H1 (cell line): ENCODE data around the gene FRMD4B. TPM values are rescaled to one million over a fixed set of nuclear protein-coding genes. Genes with fewer than 3 reads are reported as not detected.

Experiments
- CTCF ChIA-PET: fragments of 300-600 bp; sonication (Branson Sonifier 250); formaldehyde crosslinking; loops from one replicate; lab custom pipeline; 2021; ENCODE audit not compliant: partially characterized antibody; lab: Charles Lee
- POLR2A ChIA-PET: fragments of 300-600 bp; sonication (Branson Sonifier 250); formaldehyde crosslinking; loops from one replicate; lab custom pipeline; 2021; ENCODE audit warnings: inconsistent platforms; ENCODE audit not compliant: partially characterized antibody; lab: Charles Lee
- DNase-seq, 2 experiments: peaks; one replicate each; pipeline versions ENCODE4 v3.0.0 to v3.0.0-alpha.2; 2010 to 2022; ENCODE audit warnings: low spot score in 2 of 2, low read depth in 1 of 2, mixed read lengths in 1 of 2
- FAIRE-seq: peaks from 2 replicates; lab custom pipeline; 2011; peaks lifted over from hg19 to GRCh38; lab: Jason Lieb, UNC
- H2AFZ ChIP-seq: 2 replicates; pipeline ENCODE4 v1.8.1; 2012; ENCODE audit warnings: low read length, inconsistent platforms
- H2AK5ac ChIP-seq: 2 replicates; pipeline ENCODE4 v1.6.1; 2013; ENCODE audit warnings: low read depth, low read length
- H2BK120ac ChIP-seq: replicated peaks from 2 replicates; pipeline ENCODE3; 2013; ENCODE audit warnings: low read depth, low read length, inconsistent platforms
- H2BK12ac ChIP-seq: 2 replicates; pipeline ENCODE4 v1.6.1; 2013; ENCODE audit warnings: low read depth, low read length
- H2BK15ac ChIP-seq: 2 replicates; pipeline ENCODE4 v1.6.1; 2013; ENCODE audit warnings: low read length
- H2BK20ac ChIP-seq: 2 replicates; pipeline ENCODE4 v1.6.1; 2013; ENCODE audit warnings: low read length
- H2BK5ac ChIP-seq: 2 replicates; pipeline ENCODE4 v1.6.1; 2013; ENCODE audit warnings: low read depth, low read length
- H3K14ac ChIP-seq: 2 replicates; pipeline ENCODE4 v1.6.1; 2013; ENCODE audit warnings: inconsistent platforms; ENCODE audit not compliant: insufficient read length
- H3K18ac ChIP-seq: 2 replicates; pipeline ENCODE4 v1.6.1; 2013; ENCODE audit warnings: low read length; ENCODE audit errors: extremely low read depth
- H3K23ac ChIP-seq: 2 replicates; pipeline ENCODE4 v1.6.1; 2013; ENCODE audit warnings: inconsistent platforms; ENCODE audit not compliant: insufficient read length
- H3K23me2 ChIP-seq: 2 replicates; pipeline ENCODE4 v1.6.1; 2013; ENCODE audit warnings: low read depth, low read length
- H3K27ac ChIP-seq: 2 replicates; pipeline ENCODE4 v1.6.1; 2011; ENCODE audit warnings: low read depth, low read length, inconsistent platforms
- H3K27me3 ChIP-seq, 4 experiments: replicated peaks in 1 of 4; 1 replicate in 1 of 4; 2 replicates in 3 of 4; pipeline versions ENCODE4 v1.6.1 to v1.8.1; 2011 to 2013; ENCODE audit warnings: low read length in 3 of 4, mild to moderate bottlenecking in 3 of 4, inconsistent platforms in 2 of 4, mixed read lengths in 2 of 4, moderate library complexity in 1 of 4; ENCODE audit not compliant: control insufficient read depth in 3 of 4, insufficient read depth in 3 of 4; ENCODE audit errors: extremely low read depth in 1 of 4
- H3K36me3 ChIP-seq, 4 experiments: 2 replicates each; pipeline versions ENCODE4 v1.6.1 to v1.8.1; 2011 to 2013; ENCODE audit warnings: mild to moderate bottlenecking in 4 of 4, low read length in 3 of 4, moderate library complexity in 2 of 4, control low read depth in 1 of 4, inconsistent platforms in 1 of 4; ENCODE audit not compliant: insufficient read depth in 4 of 4, control insufficient read depth in 2 of 4
- H3K4ac ChIP-seq: replicated peaks from 2 replicates; pipeline ENCODE3; 2013; ENCODE audit warnings: low read length, low read depth, mixed read lengths, inconsistent platforms; ENCODE audit not compliant: insufficient read length
- H3K4me1 ChIP-seq, 4 experiments: replicated peaks in 1 of 4; 1 replicate in 1 of 4; 2 replicates in 3 of 4; pipeline versions ENCODE4 v1.6.1 to v1.8.1; 2011 to 2013; ENCODE audit warnings: low read length in 3 of 4, inconsistent platforms in 2 of 4, mixed read lengths in 1 of 4; ENCODE audit not compliant: insufficient read depth in 4 of 4, control insufficient read depth in 3 of 4
- H3K4me2 ChIP-seq, 2 experiments: 2 replicates each; pipeline versions ENCODE4 v1.6.1 to v1.8.1; 2011 to 2013; ENCODE audit warnings: low read depth in 2 of 2, low read length in 2 of 2, control low read depth in 1 of 2, inconsistent platforms in 1 of 2, mild to moderate bottlenecking in 1 of 2; ENCODE audit not compliant: insufficient read depth in 1 of 2
- H3K4me3 ChIP-seq, 4 experiments: fragments of 200-600, 300-600 bp in 1 of 4; sonication (generic), shearing (Covaris generic), sonication (Bioruptor Twin) in 1 of 4; 2 replicates each; pipeline versions ENCODE4 v1.5.1 to v1.8.1; 2011 to 2016; ENCODE audit warnings: low read length in 4 of 4, low read depth in 3 of 4, control low read depth in 2 of 4, inconsistent platforms in 2 of 4, mild to moderate bottlenecking in 2 of 4, mixed read lengths in 1 of 4, moderate library complexity in 1 of 4; ENCODE audit not compliant: insufficient read depth in 2 of 4; ENCODE audit errors: extremely low read depth in 1 of 4
- H3K56ac ChIP-seq: replicated peaks from 2 replicates; pipeline ENCODE3; 2013; ENCODE audit warnings: low read depth, mild to moderate bottlenecking, mixed read lengths, low read length, inconsistent platforms; ENCODE audit not compliant: insufficient read length
- H3K79me1 ChIP-seq: 2 replicates; pipeline ENCODE4 v1.6.1; 2013; ENCODE audit warnings: low read depth, low read length, control low read depth
- H3K79me2 ChIP-seq, 2 experiments: 2 replicates each; pipeline versions ENCODE4 v1.6.1 to v1.8.1; 2012 to 2013; ENCODE audit warnings: low read length in 2 of 2, mild to moderate bottlenecking in 2 of 2, inconsistent platforms in 1 of 2; ENCODE audit not compliant: insufficient read depth in 2 of 2, control insufficient read depth in 1 of 2
- H3K9ac ChIP-seq, 4 experiments: replicated peaks in 1 of 4; 1 replicate in 1 of 4; 2 replicates in 3 of 4; pipeline versions ENCODE4 v1.6.1 to v1.8.1; 2011 to 2013; ENCODE audit warnings: low read depth in 3 of 4, low read length in 3 of 4, control low read depth in 2 of 4, mild to moderate bottlenecking in 2 of 4, moderate library complexity in 2 of 4, inconsistent platforms in 1 of 4; ENCODE audit errors: extremely low read depth in 1 of 4
- H3K9me3 ChIP-seq, 2 experiments: 2 replicates each; pipeline versions ENCODE4 v1.6.1 to v1.8.1; 2012 to 2013; ENCODE audit warnings: mild to moderate bottlenecking in 2 of 2, moderate library complexity in 2 of 2, control low read depth in 1 of 2, inconsistent platforms in 1 of 2, low read depth in 1 of 2, low read length in 1 of 2, mixed read lengths in 1 of 2; ENCODE audit not compliant: insufficient read depth in 2 of 2
- H4K20me1 ChIP-seq, 2 experiments: replicated peaks in 1 of 2; 2 replicates each; pipeline versions ENCODE3 to v1.8.1; 2011 to 2013; ENCODE audit warnings: inconsistent platforms in 2 of 2, low read length in 2 of 2, mild to moderate bottlenecking in 1 of 2; ENCODE audit not compliant: insufficient read depth in 2 of 2, control insufficient read depth in 1 of 2
- H4K5ac ChIP-seq: 2 replicates; pipeline ENCODE4 v1.6.1; 2013; ENCODE audit warnings: low read length, low read depth, mixed read lengths, inconsistent platforms; ENCODE audit not compliant: insufficient read length
- H4K8ac ChIP-seq: 2 replicates; pipeline ENCODE4 v1.8.0; 2013; ENCODE audit warnings: mild to moderate bottlenecking, moderate library complexity, low read length, inconsistent platforms; ENCODE audit not compliant: insufficient read depth; ENCODE audit errors: extremely low read depth
- H4K91ac ChIP-seq: replicated peaks from 2 replicates; pipeline ENCODE3; 2013; ENCODE audit warnings: low read length, mixed read lengths, inconsistent platforms; ENCODE audit not compliant: insufficient read length
- BCL11A ChIP-seq, 2 experiments: IDR thresholded peaks; one replicate each; pipeline ENCODE4 v1.6.1; 2011; ENCODE audit warnings: low read depth in 2 of 2, low read length in 2 of 2, mild to moderate bottlenecking in 2 of 2
- HDAC6 ChIP-seq: IDR thresholded peaks from one replicate; pipeline ENCODE4 v1.7.1; 2012; ENCODE audit warnings: low read depth, mild to moderate bottlenecking, inconsistent platforms, low read length, moderate library complexity
- JUND ChIP-seq: IDR thresholded peaks from 2 replicates; pipeline ENCODE4 v1.6.1; 2011; ENCODE audit warnings: mild to moderate bottlenecking, improper control_type of control experiment, low read length
- KDM1A ChIP-seq: fragments of 200-600, 300-600 bp; sonication (generic); IDR thresholded peaks from 2 replicates; pipeline ENCODE4 v1.7.1; 2016; ENCODE audit warnings: mild to moderate bottlenecking, low read length, borderline replicate concordance
- KDM5A ChIP-seq: fragments of 200-600 bp; IDR thresholded peaks from 2 replicates; pipeline ENCODE4 v1.7.1; 2012; ENCODE audit warnings: mild to moderate bottlenecking, low read length, inconsistent platforms, mixed read lengths
- PHF8 ChIP-seq: fragments of 200-600 bp; sonication (generic); conservative IDR thresholded peaks from 2 replicates; pipeline ENCODE4 v1.7.1; 2012; ENCODE audit warnings: low read depth, mild to moderate bottlenecking, inconsistent platforms, low read length, moderate library complexity
- RNF2 ChIP-seq: fragments of 200-900, 300-1000 bp; sonication (generic); IDR thresholded peaks from 2 replicates; pipeline ENCODE4 v1.7.1; 2016; ENCODE audit warnings: borderline replicate concordance, low read depth, mild to moderate bottlenecking, antibody characterized with exemption, low read length; ENCODE audit not compliant: poor library complexity, severe bottlenecking; ENCODE audit errors: missing control alignments
- SAP30 ChIP-seq: fragments of 300-600 bp; sonication (generic); IDR thresholded peaks from 2 replicates; pipeline ENCODE4 v1.7.1; 2012; ENCODE audit warnings: low read length, moderate library complexity, mild to moderate bottlenecking, inconsistent platforms; ENCODE audit not compliant: insufficient read depth, insufficient replicate concordance
- TAF7 ChIP-seq: optimal IDR thresholded peaks from 2 replicates; pipeline ENCODE3; 2011; ENCODE audit warnings: low read depth, mild to moderate bottlenecking, inconsistent platforms, low read length, moderate library complexity, borderline replicate concordance
- WGBS, 2 experiments: shearing (Covaris generic) in 1 of 2; methylation state at CpG; one replicate each; pipeline versions ENCODE4 v1.1.6 to v1.1.7; 2013 to 2015; ENCODE audit warnings: low lambda C conversion rate in 2 of 2, mixed read lengths in 2 of 2, inconsistent platforms in 1 of 2, low coverage in 1 of 2, missing lambda C conversion rate in 1 of 2; ENCODE audit not compliant: insufficient replicate concordance in 2 of 2, insufficient coverage in 1 of 2, insufficient read length in 1 of 2; ENCODE audit errors: extremely low coverage in 1 of 2, missing lambda C conversion rate in 1 of 2; 5-methylcytosine and 5-hydroxymethylcytosine counted together
- polyA plus RNA-seq, 7 experiments: library from polyadenylated mRNA; depleted of rRNA in 3 of 7; stranded (reverse) in 5 of 7; unstranded in 2 of 7; fragments of >200 nt in 5 of 7; fragments of 200-250 nt in 2 of 7; gene quantifications; 1 replicate in 5 of 7; 2 replicates in 1 of 7; 4 replicates in 1 of 7; pipeline versions ENCODE4 v1.2.1 to v1.2.3, GENCODE V29; 2011 to 2013; ENCODE audit warnings: missing spikeins in 2 of 7, mixed read lengths in 2 of 7
- total RNA-seq: library from RNA; stranded (reverse); fragmentation: NEBNext Ultra II Directional; extraction: Animal tissue kit (Norgen Biotek cat#: 25700); gene quantifications from 2 replicates; pipeline ENCODE4 v1.2.1, GENCODE V29; 2021
- TF ChIP-seq, protein P1 (sequence below): IDR thresholded peaks from 2 replicates; pipeline ENCODE4 v1.6.1; 2012; ENCODE audit warnings: inconsistent platforms
- TF ChIP-seq, protein P2 (sequence below): IDR thresholded peaks from 2 replicates; pipeline ENCODE4 v1.6.1; 2012; ENCODE audit warnings: inconsistent platforms

The FRMD4B gene
- total and polyA plus RNA-seq, 2 of the 8 experiments (the other 6 are each of a cell fraction or from before 2014, with no cell fraction given): 2.7 to 7.2 TPM

DNA sequence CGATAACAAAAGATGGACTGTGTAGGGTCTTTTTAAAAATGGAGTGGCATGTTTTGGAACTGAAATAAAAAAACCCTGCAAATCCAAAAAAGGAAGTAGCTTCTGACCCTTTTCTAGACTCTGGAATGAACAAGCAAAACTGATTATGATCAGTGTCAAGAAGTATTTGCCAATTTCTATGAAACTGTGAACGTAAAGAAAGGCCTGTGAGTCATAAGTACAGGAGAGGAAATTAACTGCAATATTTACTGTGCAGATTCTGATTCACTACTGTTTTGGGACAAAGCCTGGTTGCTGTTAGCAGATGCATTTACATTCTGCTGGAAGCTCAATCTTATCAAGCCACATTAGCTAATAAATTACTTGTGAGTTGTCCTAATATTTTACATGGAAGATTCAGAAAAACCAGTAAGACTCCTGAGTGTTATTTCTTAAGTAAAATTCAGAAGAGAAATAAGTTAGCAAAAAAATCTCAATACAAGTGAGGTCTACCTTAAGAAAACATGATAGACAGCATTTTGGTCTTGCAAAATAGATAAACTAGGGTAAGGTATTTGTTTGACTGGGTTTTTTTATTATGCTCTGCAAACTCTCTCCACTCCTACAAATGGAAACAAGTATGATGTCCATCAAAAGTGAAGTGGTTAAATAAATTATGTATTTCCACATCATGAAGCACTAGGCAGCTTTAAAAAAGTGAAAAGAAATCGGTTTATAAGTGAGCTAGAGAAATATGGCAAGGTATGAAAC is 173.3 kb downstream of the FRMD4B start:
- DNase-seq (no peak), FAIRE-seq (no peak)
- TF ChIP-seq, protein P1, sequence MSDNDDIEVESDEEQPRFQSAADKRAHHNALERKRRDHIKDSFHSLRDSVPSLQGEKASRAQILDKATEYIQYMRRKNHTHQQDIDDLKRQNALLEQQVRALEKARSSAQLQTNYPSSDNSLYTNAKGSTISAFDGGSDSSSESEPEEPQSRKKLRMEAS: no peak
- TF ChIP-seq JUND (no peak), BCL11A (IDR thresholded peaks at IDR 0.05; ENCODE audit: low read depth in 2 of 2, low read length in 2 of 2) (no peak), TAF7 (no peak), PHF8 (no peak), KDM5A (no peak), SAP30 (no peak), HDAC6 (no peak), KDM1A (no peak), RNF2 (no peak)
- TF ChIP-seq, protein P2, sequence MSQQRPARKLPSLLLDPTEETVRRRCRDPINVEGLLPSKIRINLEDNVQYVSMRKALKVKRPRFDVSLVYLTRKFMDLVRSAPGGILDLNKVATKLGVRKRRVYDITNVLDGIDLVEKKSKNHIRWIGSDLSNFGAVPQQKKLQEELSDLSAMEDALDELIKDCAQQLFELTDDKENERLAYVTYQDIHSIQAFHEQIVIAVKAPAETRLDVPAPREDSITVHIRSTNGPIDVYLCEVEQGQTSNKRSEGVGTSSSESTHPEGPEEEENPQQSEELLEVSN: no peak
- H3K18ac ChIP-seq: no peak overlapping the region
- no peaks in the 10 kb centered on the region for H3K23me2 ChIP-seq
- H4K5ac ChIP-seq: no peak overlapping the region
- no peaks in the 10 kb centered on the region for H3K9me3 ChIP-seq
- no peak overlapping the region for H3K4me3 ChIP-seq
- H3K23ac ChIP-seq: no peak overlapping the region
- H3K4me1 ChIP-seq: no peaks in the 10 kb centered on the region
- H2BK5ac ChIP-seq: no peak overlapping the region
- no peaks in the 10 kb centered on the region for H3K79me1 ChIP-seq
- no peaks in the 10 kb centered on the region for H3K79me2 ChIP-seq
- no peak overlapping the region for H2AK5ac ChIP-seq
- H3K27ac ChIP-seq: no peak overlapping the region
- CTCF ChIA-PET: interaction anchor here (0.6 to 0.8 kb wide), 7 partner anchors 11 to 448 kb away, joined by 3 to 4 read pairs (median 3); no protein-coding TSS in a partner anchor
- no peak overlapping the region for H3K14ac ChIP-seq
- H2AFZ ChIP-seq: no peak overlapping the region
- POLR2A ChIA-PET: interaction anchor here (1.2 kb wide), 1 partner anchor 9 kb away, joined by 3 read pairs; no protein-coding TSS in a partner anchor
- H2BK20ac ChIP-seq: no peak overlapping the region
- no peak overlapping the region for H2BK120ac ChIP-seq
- no peak overlapping the region for H4K8ac ChIP-seq
- 92% methylated on average over 2 of the region's 3 CpGs; no CpG with 5 or more reads in 1 of the 2 experiments for WGBS, 2 experiments
- H4K20me1 ChIP-seq: no peaks in the 10 kb centered on the region
- H2BK15ac ChIP-seq: no peak overlapping the region
- no peak overlapping the region for H3K56ac ChIP-seq
- H3K9ac ChIP-seq: no peak overlapping the region
- H3K27me3 ChIP-seq: no peaks in the 10 kb centered on the region
- no peaks in the 10 kb centered on the region for H3K36me3 ChIP-seq
- no peak overlapping the region for H2BK12ac ChIP-seq
- no peak overlapping the region for H3K4ac ChIP-seq
- H3K4me2 ChIP-seq: no peak overlapping the region
- no peak overlapping the region for H4K91ac ChIP-seq
